Progenitor cell of endocrine pancreas (in vitro differentiated cells): ENCODE results near the gene SERPIND1. TPM values are rescaled to one million over a fixed set of nuclear protein-coding genes. Genes with fewer than 3 reads are reported as not detected.

ENCODE experiments used
- DNase-seq: peaks from one replicate; pipeline ENCODE4 v3.0.0; 2021; ENCODE audit warnings: low spot score; ENCODE audit not compliant: unreplicated experiment
- H3K27ac Mint-ChIP-seq: 2 replicates; pipeline ENCODE4 v1.8.0; 2021; ENCODE audit warnings: mild to moderate bottlenecking, moderate library complexity, mixed read lengths
- H3K27me3 Mint-ChIP-seq: 2 replicates; pipeline ENCODE4 v1.8.0; 2021; ENCODE audit warnings: mixed read lengths
- H3K36me3 Mint-ChIP-seq: 2 replicates; pipeline ENCODE4 v1.8.0; 2022; ENCODE audit warnings: mixed read lengths; ENCODE audit not compliant: insufficient read depth
- H3K4me1 Mint-ChIP-seq: 2 replicates; pipeline ENCODE4 v1.8.0; 2021; ENCODE audit warnings: low read depth, mixed read lengths
- H3K4me3 Mint-ChIP-seq: 2 replicates; pipeline ENCODE4 v1.8.0; 2021; ENCODE audit warnings: low read depth, mild to moderate bottlenecking, moderate library complexity, mixed read lengths
- H3K9me3 Mint-ChIP-seq: 2 replicates; pipeline ENCODE4 v1.8.0; 2021; ENCODE audit warnings: low read depth, mixed read lengths
- total RNA-seq: library from RNA; stranded (reverse); gene quantifications from 2 replicates; pipeline ENCODE4 v1.2.1, GENCODE V29; 2021
- TF ChIP-seq, protein P1 (sequence below): fragments of 200-600 bp; sonication (generic); IDR thresholded peaks from one replicate; pipeline ENCODE4 v1.5.0; 2021; ENCODE audit warnings: antibody characterized with exemption, mild to moderate bottlenecking; ENCODE audit not compliant: unreplicated experiment

Gene SERPIND1
- total RNA-seq, 1 donor from 2014 or later: 0.74 TPM

DNA sequence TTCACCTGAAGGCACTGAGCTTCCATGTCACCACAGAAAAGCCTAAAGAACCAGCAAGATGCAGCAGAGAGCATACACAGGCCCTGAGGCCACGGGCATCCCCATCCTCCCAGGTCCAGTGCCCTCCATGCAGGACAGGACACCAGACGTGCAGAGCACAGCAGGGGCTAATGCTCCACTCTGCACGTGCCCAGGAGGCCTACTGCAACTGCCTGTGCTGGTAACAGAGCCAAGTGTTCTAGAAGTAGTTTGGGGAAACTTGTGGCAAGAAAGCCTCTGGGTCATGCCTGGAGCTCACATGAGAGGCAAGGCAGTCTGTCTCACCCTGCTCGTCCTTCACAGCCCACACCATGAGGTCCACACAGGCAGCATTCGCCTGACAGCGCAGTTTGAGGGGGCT, 30.7 kb downstream of the SERPIND1 start:
- no peak overlapping the region for H3K27ac Mint-ChIP-seq
- H3K4me1 Mint-ChIP-seq: peaks cover 3% of the 10 kb centered on the region
- no peaks in the 10 kb centered on the region for H3K27me3 Mint-ChIP-seq
- DNase-seq: no peak
- H3K36me3 Mint-ChIP-seq: peaks cover 21% of the 10 kb centered on the region
- no peaks in the 10 kb centered on the region for H3K9me3 Mint-ChIP-seq
- no peak overlapping the region for H3K4me3 Mint-ChIP-seq
- TF ChIP-seq, protein P1, sequence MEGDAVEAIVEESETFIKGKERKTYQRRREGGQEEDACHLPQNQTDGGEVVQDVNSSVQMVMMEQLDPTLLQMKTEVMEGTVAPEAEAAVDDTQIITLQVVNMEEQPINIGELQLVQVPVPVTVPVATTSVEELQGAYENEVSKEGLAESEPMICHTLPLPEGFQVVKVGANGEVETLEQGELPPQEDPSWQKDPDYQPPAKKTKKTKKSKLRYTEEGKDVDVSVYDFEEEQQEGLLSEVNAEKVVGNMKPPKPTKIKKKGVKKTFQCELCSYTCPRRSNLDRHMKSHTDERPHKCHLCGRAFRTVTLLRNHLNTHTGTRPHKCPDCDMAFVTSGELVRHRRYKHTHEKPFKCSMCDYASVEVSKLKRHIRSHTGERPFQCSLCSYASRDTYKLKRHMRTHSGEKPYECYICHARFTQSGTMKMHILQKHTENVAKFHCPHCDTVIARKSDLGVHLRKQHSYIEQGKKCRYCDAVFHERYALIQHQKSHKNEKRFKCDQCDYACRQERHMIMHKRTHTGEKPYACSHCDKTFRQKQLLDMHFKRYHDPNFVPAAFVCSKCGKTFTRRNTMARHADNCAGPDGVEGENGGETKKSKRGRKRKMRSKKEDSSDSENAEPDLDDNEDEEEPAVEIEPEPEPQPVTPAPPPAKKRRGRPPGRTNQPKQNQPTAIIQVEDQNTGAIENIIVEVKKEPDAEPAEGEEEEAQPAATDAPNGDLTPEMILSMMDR: no peak

DNA sequence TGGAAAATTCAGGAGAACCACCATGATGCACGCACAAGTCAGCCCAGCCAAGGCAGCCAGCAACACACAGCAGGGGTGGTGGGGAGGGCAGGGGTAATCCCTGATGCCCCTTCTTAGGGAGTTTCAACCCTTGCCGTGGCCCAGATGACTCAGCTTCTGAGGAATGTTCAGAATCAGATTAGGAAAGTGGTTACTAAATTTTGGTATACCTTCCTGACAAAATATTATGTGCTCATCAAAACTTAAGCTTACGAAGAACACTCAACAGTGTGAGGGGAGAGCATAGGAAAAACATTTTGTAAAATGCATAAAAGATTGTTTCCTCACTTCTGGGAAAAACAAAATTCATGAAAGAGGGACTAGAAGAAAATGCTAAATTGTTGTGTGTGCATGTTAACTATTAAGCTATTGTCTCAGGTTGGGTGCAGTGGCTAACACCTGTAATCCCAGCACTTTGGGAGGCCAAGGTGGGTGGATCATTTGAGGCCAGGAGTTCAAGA, 32.1 kb downstream of the SERPIND1 start:
- H3K4me1 Mint-ChIP-seq: no peaks in the 10 kb centered on the region
- TF ChIP-seq, protein P1: no peak
- peaks cover 20% of the 10 kb centered on the region for H3K36me3 Mint-ChIP-seq
- H3K4me3 Mint-ChIP-seq: no peak overlapping the region
- no peak overlapping the region for H3K27ac Mint-ChIP-seq
- H3K9me3 Mint-ChIP-seq: no peaks in the 10 kb centered on the region
- no peaks in the 10 kb centered on the region for H3K27me3 Mint-ChIP-seq
- no peak for DNase-seq

DNA sequence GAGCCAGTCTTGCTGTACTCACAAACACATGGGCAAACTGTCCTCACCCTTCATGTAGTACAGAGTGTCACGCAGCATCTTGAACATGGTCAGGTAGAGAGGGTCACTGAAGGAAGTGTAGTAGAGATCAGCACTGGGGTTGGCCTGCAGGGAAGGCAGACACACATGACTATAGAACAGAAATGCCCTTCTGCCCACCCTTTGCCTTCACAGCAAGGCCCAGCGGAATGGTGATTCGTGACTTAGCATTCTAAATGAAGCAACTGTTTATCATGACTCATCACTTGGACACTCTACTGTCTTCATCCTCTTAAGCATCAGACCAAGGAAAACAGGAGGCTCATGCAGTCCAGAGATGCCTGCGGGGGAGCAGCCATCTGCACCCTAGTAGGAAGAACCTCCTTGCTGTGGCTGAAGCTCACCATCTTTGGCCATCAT, 33.4 kb downstream of the SERPIND1 start:
- Mint-ChIP-seq H3K9me3 (no peaks in the 10 kb centered on the region), H3K4me1 (no peaks in the 10 kb centered on the region), H3K27ac (no peak overlapping the region), H3K27me3 (no peaks in the 10 kb centered on the region), H3K4me3 (no peak overlapping the region), H3K36me3 (peaks cover 23% of the 10 kb centered on the region)
- DNase-seq: no peak
- TF ChIP-seq, protein P1: no peak

DNA sequence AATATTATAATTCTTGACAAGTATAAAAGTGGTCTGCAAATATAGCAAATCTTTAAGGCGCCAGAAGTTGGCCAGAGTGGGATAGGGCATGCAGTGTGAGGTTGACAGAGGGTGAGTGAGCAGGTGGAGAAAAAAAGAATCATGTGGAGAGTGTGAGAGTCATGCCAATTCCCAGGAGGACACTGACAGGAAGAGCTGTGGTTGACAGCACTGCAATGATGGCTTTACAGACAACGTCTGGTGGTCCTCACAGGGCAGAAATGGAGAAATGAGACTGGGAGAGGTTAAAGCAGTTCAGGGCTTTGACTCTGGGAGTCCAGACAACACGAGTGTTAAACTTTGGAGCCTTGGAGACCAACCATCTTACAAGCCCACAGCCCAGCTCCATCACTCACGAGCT, 34.9 kb downstream of the SERPIND1 start:
- peaks cover 26% of the 10 kb centered on the region for H3K36me3 Mint-ChIP-seq
- no peak for DNase-seq
- H3K4me3 Mint-ChIP-seq: no peak overlapping the region
- H3K4me1 Mint-ChIP-seq: no peaks in the 10 kb centered on the region
- H3K9me3 Mint-ChIP-seq: no peaks in the 10 kb centered on the region
- TF ChIP-seq, protein P1: no peak
- no peaks in the 10 kb centered on the region for H3K27me3 Mint-ChIP-seq
- no peak overlapping the region for H3K27ac Mint-ChIP-seq

DNA sequence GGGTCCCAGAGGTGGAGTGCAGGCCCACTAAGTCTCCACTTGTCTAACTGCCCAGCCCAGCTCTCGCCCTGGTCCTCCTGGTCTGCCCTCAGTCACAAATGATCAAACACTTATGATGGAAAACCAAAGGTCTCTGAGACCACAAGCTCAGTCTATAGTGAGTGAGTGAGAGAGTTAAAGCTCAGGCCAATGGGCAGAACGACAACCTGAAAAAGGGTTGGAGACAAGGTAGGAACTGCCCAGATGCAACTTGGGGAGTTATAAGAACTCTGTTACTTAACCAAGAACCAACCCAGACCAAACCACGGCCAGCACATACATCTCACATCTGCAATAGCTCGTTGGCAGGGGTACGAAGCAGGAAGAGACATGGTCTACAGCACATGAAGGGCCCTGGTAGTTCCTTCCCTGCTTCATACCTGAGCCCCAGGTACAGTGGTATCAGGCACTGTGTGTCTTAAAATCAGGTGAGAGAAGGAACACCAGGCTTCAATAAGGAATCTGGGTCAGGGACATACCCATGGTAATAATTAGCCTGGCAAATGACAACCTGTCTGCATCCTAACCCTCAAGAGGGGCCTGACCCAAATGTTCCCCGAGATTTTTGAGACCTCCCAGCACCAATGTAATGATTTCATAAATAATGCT, 35.7 kb downstream of the SERPIND1 start:
- peaks cover 24% of the 10 kb centered on the region for H3K36me3 Mint-ChIP-seq
- H3K9me3 Mint-ChIP-seq: no peaks in the 10 kb centered on the region
- no peak overlapping the region for H3K27ac Mint-ChIP-seq
- TF ChIP-seq, protein P1: no peak
- H3K4me1 Mint-ChIP-seq: no peaks in the 10 kb centered on the region
- H3K4me3 Mint-ChIP-seq: no peak overlapping the region
- no peak for DNase-seq
- H3K27me3 Mint-ChIP-seq: no peaks in the 10 kb centered on the region
